Right atrium auricular region (tissue), 2 donors: Measurements from ENCODE around the gene BST1. TPM values are rescaled to one million over a fixed set of nuclear protein-coding genes. Genes with fewer than 3 reads are reported as not detected.

ENCODE experiments used
- DNase-seq: peaks from one replicate; pipeline ENCODE4 v3.0.0-alpha.2; 2019; ENCODE audit warnings: low spot score
- H3K27ac ChIP-seq, 2 donors: fragments of 200-600 bp; sonication (generic); 1 replicate in 1 of 2; 2 replicates in 1 of 2; pipeline ENCODE4 v1.5.1; 2016 to 2019
- H3K27me3 ChIP-seq, 2 donors: fragments of 200-600 bp; sonication (generic); one replicate each; pipeline versions ENCODE4 v1.5.1 to v1.6.0; 2017 to 2019
- H3K36me3 ChIP-seq: fragments of 200-600 bp; sonication (generic); one replicate; pipeline ENCODE4 v1.5.1; 2016
- H3K4me1 ChIP-seq, 2 donors: fragments of 200-600 bp; sonication (generic); one replicate each; pipeline versions ENCODE4 v1.5.1 to v1.6.0; 2017 to 2019
- H3K4me3 ChIP-seq, 2 donors: fragments of 200-600 bp; sonication (generic); 1 replicate in 1 of 2; 2 replicates in 1 of 2; pipeline ENCODE4 v1.5.1; 2017 to 2019; ENCODE audit warnings: mild to moderate bottlenecking in 1 of 2, moderate library complexity in 1 of 2
- H3K9me3 ChIP-seq, 2 donors: fragments of 200-600 bp; sonication (generic); one replicate each; pipeline ENCODE4 v1.5.1; 2019
- CTCF ChIP-seq, 2 donors: fragments of 200-600 bp; sonication (generic); IDR thresholded peaks; one replicate each; pipeline ENCODE4 v1.5.1; 2019; ENCODE audit warnings: antibody characterized with exemption in 2 of 2
- total RNA-seq, 2 donors: library from RNA; depleted of rRNA; stranded (reverse); fragments of >200 nt; gene quantifications; one replicate each; pipeline ENCODE4 v1.1.0, GENCODE V29; 2016

Gene BST1
- total RNA-seq, 2 donors from 2014 or later, result 9.5 to 10.2 TPM

- no peak overlapping the region for H3K4me3 ChIP-seq
- H3K27ac ChIP-seq, result no peak overlapping the region
- H3K4me1 ChIP-seq, result no peaks in the 10 kb centered on the region
- no peaks in the 10 kb centered on the region for H3K27me3 ChIP-seq
- TF ChIP-seq CTCF (IDR thresholded peaks at IDR 0.05), result no peak
- no peak for DNase-seq
- peaks cover 0 to 10% of the 10 kb centered on the region in 2 donors for H3K9me3 ChIP-seq
- no peaks in the 10 kb centered on the region for H3K36me3 ChIP-seq
These were observed 39.3 kb downstream of the BST1 start for GRCh38 chr4:15742083-15742582.

- no peaks in the 10 kb centered on the region for H3K4me1 ChIP-seq
- no peak for TF ChIP-seq CTCF (IDR thresholded peaks at IDR 0.05)
- H3K9me3 ChIP-seq, result peaks cover 0 to 10% of the 10 kb centered on the region in 2 donors
- no peak overlapping the region for H3K4me3 ChIP-seq
- H3K27ac ChIP-seq, result no peak overlapping the region
- no peaks in the 10 kb centered on the region for H3K27me3 ChIP-seq
- no peaks in the 10 kb centered on the region for H3K36me3 ChIP-seq
- DNase-seq, result no peak
These were observed 39.8 kb downstream of the BST1 start for GRCh38 chr4:15742637-15743036.

- H3K36me3 ChIP-seq, result no peaks in the 10 kb centered on the region
- H3K27me3 ChIP-seq, result no peaks in the 10 kb centered on the region
- no peak overlapping the region for H3K27ac ChIP-seq
- H3K4me1 ChIP-seq, result no peaks in the 10 kb centered on the region
- no peak overlapping the region for H3K4me3 ChIP-seq
- TF ChIP-seq CTCF (IDR thresholded peaks at IDR 0.05), result no peak
- peaks cover 0 to 10% of the 10 kb centered on the region in 2 donors for H3K9me3 ChIP-seq
- DNase-seq, result no peak
These were observed 41.2 kb downstream of the BST1 start for GRCh38 chr4:15744016-15744545.

- H3K4me1 ChIP-seq, result no peaks in the 10 kb centered on the region
- no peak for TF ChIP-seq CTCF (IDR thresholded peaks at IDR 0.05)
- no peak for DNase-seq
- H3K4me3 ChIP-seq, result no peak overlapping the region
- H3K27me3 ChIP-seq, result no peaks in the 10 kb centered on the region
- H3K9me3 ChIP-seq, result peaks cover 0 to 10% of the 10 kb centered on the region in 2 donors
- no peaks in the 10 kb centered on the region for H3K36me3 ChIP-seq
- H3K27ac ChIP-seq, result no peak overlapping the region
These were observed 43.2 kb downstream of the BST1 start for GRCh38 chr4:15746110-15746509.

- no peaks in the 10 kb centered on the region for H3K9me3 ChIP-seq
- TF ChIP-seq CTCF (IDR thresholded peaks at IDR 0.05), result no peak
- H3K4me3 ChIP-seq, result no peak overlapping the region
- H3K27ac ChIP-seq, result no peak overlapping the region
- peaks cover 0 to 6% of the 10 kb centered on the region in 2 donors for H3K4me1 ChIP-seq
- DNase-seq, result no peak
- no peaks in the 10 kb centered on the region for H3K27me3 ChIP-seq
- H3K36me3 ChIP-seq, result no peaks in the 10 kb centered on the region
These were observed 46.1 kb downstream of the BST1 start for GRCh38 chr4:15749001-15749400.

GRCh38 chr4:15751153-15751552 is 48.3 kb downstream of the BST1 start:
- H3K4me1 ChIP-seq, result peaks cover 0 to 17% of the 10 kb centered on the region in 2 donors
- no peaks in the 10 kb centered on the region for H3K36me3 ChIP-seq
- no peak for TF ChIP-seq CTCF (IDR thresholded peaks at IDR 0.05)
- no peaks in the 10 kb centered on the region for H3K27me3 ChIP-seq
- no peaks in the 10 kb centered on the region for H3K9me3 ChIP-seq
- H3K4me3 ChIP-seq, result no peak overlapping the region
- no peak for DNase-seq
- H3K27ac ChIP-seq, result no peak overlapping the region
